Breast epithelium (tissue), 4 donors: Measurements from ENCODE around the gene PCDH9. TPM values are rescaled to one million over a fixed set of nuclear protein-coding genes. Genes with fewer than 3 reads are reported as not detected.

Source experiments
- DNase-seq, 2 donors: peaks; one replicate each; pipeline ENCODE4 v3.0.0-alpha.2; 2019; ENCODE audit warnings: low spot score in 2 of 2
- H3K27ac ChIP-seq, 2 donors: fragments of 200-600 bp; sonication (generic) in 1 of 2; one replicate each; pipeline ENCODE4 v1.5.1; 2016 to 2019; ENCODE audit warnings: mild to moderate bottlenecking in 1 of 2
- H3K27me3 ChIP-seq, 2 donors: fragments of 200-600 bp; sonication (generic) in 1 of 2; one replicate each; pipeline versions ENCODE4 v1.5.1 to v1.6.0; 2017 to 2019; ENCODE audit warnings: control low read depth in 1 of 2, mild to moderate bottlenecking in 1 of 2
- H3K36me3 ChIP-seq: fragments of 200-600 bp; one replicate; pipeline ENCODE4 v1.5.1; 2019
- H3K4me1 ChIP-seq, 2 donors: fragments of 200-600 bp; sonication (generic); one replicate each; pipeline ENCODE4 v1.5.1; 2016 to 2019; ENCODE audit warnings: control low read depth in 1 of 2
- H3K4me3 ChIP-seq, 3 donors: fragments of 200-600 bp; sonication (generic); 1 replicate in 2 of 3; 2 replicates in 1 of 3; pipeline ENCODE4 v1.5.1; 2016 to 2019; ENCODE audit warnings: mild to moderate bottlenecking in 3 of 3, moderate library complexity in 2 of 3
- H3K9me3 ChIP-seq, 2 donors: fragments of 200-600 bp; sonication (generic) in 1 of 2; one replicate each; pipeline ENCODE4 v1.5.1; 2016 to 2019; ENCODE audit warnings: control low read depth in 1 of 2
- POLR2A ChIP-seq: fragments of 450-650 bp; IDR thresholded peaks from one replicate; pipeline ENCODE4 v1.6.1; 2016; ENCODE audit warnings: antibody characterized with exemption, mild to moderate bottlenecking, moderate library complexity
- POLR2AphosphoS5 ChIP-seq, 3 donors: sonication (generic); formaldehyde crosslinking; IDR thresholded peaks; one replicate each; pipeline ENCODE4 v1.6.1; 2017; ENCODE audit warnings: antibody characterized with exemption in 3 of 3
- intact Hi-C: fragments of 100-400 bp; cut with DNase I; formaldehyde crosslinking; loops from one replicate; pipeline ENCODE4 v1.15.1; 2023; ENCODE audit warnings: low total_unique reads
- total RNA-seq, 3 donors: library from RNA; depleted of rRNA; stranded (reverse); fragments of >200 nt; gene quantifications; one replicate each; pipeline ENCODE4 v1.1.0, GENCODE V29; 2016
- TF ChIP-seq, protein P1 (sequence below), 3 donors: fragments of 450-650 bp; IDR thresholded peaks; one replicate each; pipeline ENCODE4 v1.5.1; 2016 to 2017; ENCODE audit warnings: antibody characterized with exemption in 3 of 3, mild to moderate bottlenecking in 3 of 3, moderate library complexity in 3 of 3

PCDH9 gene
- total RNA-seq, 3 donors from 2014 or later = 0.98 to 26.7 (median 3.7) TPM

DNA sequence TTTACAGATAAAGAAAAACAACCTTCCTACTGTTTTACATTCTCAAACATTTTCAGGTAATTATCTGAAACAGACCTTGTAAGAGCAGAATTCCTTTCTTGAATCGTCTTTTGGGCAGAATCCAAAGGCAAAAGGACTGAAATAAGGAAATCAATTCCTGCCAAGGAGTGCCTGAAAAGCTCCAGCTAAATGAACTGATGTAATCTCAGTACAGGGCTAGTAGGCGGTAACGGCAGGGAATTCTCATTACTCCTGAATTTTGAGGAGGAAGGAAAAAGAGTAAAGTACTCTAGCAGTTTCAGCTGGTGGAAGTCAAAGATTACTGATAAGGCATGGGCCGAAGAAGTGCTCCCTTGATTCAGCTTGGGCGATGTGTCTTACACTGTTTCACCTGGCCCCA lies 168.4 kb downstream of the PCDH9 start:
- TF ChIP-seq POLR2A = no peak
- TF ChIP-seq, protein P1, sequence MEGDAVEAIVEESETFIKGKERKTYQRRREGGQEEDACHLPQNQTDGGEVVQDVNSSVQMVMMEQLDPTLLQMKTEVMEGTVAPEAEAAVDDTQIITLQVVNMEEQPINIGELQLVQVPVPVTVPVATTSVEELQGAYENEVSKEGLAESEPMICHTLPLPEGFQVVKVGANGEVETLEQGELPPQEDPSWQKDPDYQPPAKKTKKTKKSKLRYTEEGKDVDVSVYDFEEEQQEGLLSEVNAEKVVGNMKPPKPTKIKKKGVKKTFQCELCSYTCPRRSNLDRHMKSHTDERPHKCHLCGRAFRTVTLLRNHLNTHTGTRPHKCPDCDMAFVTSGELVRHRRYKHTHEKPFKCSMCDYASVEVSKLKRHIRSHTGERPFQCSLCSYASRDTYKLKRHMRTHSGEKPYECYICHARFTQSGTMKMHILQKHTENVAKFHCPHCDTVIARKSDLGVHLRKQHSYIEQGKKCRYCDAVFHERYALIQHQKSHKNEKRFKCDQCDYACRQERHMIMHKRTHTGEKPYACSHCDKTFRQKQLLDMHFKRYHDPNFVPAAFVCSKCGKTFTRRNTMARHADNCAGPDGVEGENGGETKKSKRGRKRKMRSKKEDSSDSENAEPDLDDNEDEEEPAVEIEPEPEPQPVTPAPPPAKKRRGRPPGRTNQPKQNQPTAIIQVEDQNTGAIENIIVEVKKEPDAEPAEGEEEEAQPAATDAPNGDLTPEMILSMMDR (IDR thresholded peaks at IDR 0.05) = no peak
- no peak for TF ChIP-seq POLR2AphosphoS5 (IDR thresholded peaks at IDR 0.05)
- Histone ChIP-seq H3K4me1 (no peaks in the 10 kb centered on the region), H3K27ac (no peak overlapping the region), H3K9me3 (no peaks in the 10 kb centered on the region), H3K36me3 (no peaks in the 10 kb centered on the region), H3K4me3 (no peak overlapping the region), H3K27me3 (no peaks in the 10 kb centered on the region)
- intact Hi-C loops = no loop called here
- no peak for DNase-seq

DNA sequence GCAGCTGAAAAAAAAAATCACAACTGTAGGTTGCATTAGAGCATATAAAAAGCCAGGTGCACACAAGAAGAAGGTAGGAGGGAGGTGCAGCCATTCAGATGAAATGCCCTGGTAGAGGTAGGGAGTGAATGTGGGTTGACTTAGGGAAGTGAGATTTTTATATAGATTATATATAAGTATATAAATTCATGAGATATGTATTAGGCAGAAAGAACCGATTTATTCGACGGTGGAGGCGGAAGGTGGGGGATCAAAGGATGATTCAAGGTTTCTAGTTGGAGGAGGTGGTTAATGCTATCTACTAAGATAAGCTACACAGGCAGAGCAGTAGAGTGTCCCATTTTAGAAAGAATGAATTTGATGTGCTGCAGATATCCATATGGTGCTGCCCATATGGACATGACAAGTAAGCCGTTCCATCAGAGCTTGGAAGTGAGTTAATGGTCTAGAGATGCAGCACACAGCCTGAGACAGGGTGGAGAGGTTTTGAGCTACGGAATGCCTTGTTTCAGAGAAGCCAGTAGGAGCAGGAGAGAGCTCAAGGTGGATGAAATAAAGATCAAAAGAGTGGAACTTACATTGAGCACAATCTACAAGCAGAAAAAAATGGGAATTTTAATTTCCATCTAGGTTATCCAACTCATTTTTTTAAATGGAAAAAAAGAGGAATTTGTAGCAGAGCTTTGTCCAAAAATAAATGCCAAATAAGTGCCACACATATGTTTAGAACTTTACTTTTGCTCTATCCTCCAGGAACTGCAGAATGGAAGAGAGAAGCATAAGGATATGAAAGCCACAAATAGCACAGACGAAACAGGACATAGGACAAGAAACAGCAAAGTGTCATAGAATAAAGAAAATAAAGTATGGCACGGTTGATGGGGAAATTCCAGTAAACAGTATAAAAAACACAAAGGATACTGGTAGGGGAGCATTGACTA lies 177.3 kb downstream of the PCDH9 start:
- intact Hi-C loops = no loop called here

DNA sequence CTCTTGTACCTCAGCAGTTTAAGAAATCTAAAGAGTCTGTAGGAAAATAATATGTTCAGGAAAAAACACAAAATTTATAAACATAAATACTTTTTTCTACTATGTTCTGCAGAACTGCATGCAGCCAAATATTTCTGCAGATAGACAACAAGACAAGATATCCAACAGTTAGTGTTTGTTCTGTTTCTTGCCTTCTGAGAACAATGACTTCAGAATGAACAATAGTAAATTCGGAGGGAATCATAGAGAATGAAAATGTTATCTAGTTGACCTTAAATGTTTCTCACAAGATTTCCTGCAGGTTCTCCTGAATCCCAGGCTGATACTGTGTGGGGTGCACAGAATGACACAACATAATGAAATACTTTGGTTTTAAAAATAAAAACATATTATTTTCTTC lies 180.4 kb downstream of the PCDH9 start:
- no peak overlapping the region for H3K4me3 ChIP-seq
- intact Hi-C loops = no loop called here
- H3K4me1 ChIP-seq = no peaks in the 10 kb centered on the region
- H3K9me3 ChIP-seq = no peaks in the 10 kb centered on the region
- no peaks in the 10 kb centered on the region for H3K27me3 ChIP-seq
- H3K27ac ChIP-seq = no peak overlapping the region
- TF ChIP-seq POLR2A (no peak), POLR2AphosphoS5 (IDR thresholded peaks at IDR 0.05) (no peak)
- TF ChIP-seq, protein P1 (IDR thresholded peaks at IDR 0.05) = no peak
- H3K36me3 ChIP-seq = no peaks in the 10 kb centered on the region
- DNase-seq = no peak

More for the DNA sequence above, 177.3 kb downstream of the PCDH9 start:
- H3K4me3 ChIP-seq = no peak overlapping the region
- no peaks in the 10 kb centered on the region for H3K36me3 ChIP-seq
- TF ChIP-seq, protein P1 (IDR thresholded peaks at IDR 0.05) = no peak
- no peak for TF ChIP-seq POLR2A
- TF ChIP-seq POLR2AphosphoS5 (IDR thresholded peaks at IDR 0.05) = no peak
- no peaks in the 10 kb centered on the region for H3K27me3 ChIP-seq
- DNase-seq = no peak
- H3K4me1 ChIP-seq = no peaks in the 10 kb centered on the region
- H3K27ac ChIP-seq = no peak overlapping the region
- H3K9me3 ChIP-seq = no peaks in the 10 kb centered on the region

DNA sequence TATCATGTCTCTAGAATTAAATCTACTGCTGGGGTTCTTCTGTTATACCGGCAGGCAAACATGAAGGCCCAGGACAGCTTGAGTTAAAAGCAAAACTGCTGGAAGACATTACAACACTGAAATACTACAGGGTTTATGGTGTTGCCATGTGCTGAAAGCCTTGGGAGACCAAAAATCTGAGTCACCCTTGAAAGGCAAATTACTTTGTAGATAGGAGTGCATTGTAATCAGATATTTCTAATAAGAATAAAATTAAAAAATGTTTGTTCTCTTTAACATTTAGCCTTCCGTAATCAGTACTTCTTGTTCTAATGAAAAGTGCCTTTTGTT lies 181.3 kb downstream of the PCDH9 start:
- Histone ChIP-seq H3K27me3 (no peaks in the 10 kb centered on the region), H3K4me1 (no peaks in the 10 kb centered on the region), H3K36me3 (no peaks in the 10 kb centered on the region), H3K4me3 (no peak overlapping the region), H3K27ac (no peak overlapping the region), H3K9me3 (no peaks in the 10 kb centered on the region)
- DNase-seq = no peak
- intact Hi-C loops = no loop called here
- TF ChIP-seq, protein P1 (IDR thresholded peaks at IDR 0.05) = no peak
- TF ChIP-seq POLR2A (no peak), POLR2AphosphoS5 (IDR thresholded peaks at IDR 0.05) (no peak)

DNA sequence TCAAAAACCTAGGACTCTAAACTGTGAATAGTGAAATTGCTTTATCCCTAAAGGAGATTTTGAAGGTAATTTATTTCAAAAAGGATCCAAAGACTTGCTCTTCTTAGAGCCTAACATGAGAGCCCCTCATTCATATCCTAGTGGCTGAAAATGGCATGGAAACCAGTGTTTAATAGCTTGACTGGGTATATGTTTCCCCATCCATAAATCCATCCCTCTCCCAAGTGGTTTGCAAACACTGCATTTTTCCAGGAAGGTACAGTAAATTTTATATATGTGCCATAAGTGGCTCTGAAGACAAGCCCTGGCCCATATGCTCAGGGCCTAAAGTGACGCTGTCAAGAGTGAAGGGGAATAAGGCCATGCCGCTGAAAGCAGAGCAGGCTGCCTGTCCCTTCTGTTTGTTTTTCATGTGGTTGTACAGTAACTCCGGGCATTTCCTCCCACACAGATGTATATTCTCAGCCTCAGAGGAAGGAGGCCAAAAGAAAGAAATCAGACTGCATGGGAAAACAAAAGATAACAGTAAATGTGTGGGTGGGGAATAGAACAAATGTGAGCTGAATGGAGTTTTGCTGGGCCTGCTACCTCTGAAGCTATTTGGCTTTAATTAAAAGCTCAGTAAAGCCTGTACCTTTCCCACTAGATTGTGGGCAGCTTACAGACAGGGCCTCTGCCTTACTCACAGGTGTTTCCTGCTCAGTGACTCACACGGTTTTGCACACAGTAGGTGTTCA lies 181.9 kb downstream of the PCDH9 start:
- TF ChIP-seq, protein P1 (IDR thresholded peaks at IDR 0.05) = no peak
- TF ChIP-seq POLR2A (no peak), POLR2AphosphoS5 (IDR thresholded peaks at IDR 0.05) (no peak)
- Histone ChIP-seq H3K4me1 (no peaks in the 10 kb centered on the region), H3K9me3 (no peaks in the 10 kb centered on the region), H3K36me3 (no peaks in the 10 kb centered on the region), H3K27me3 (no peaks in the 10 kb centered on the region), H3K27ac (no peak overlapping the region), H3K4me3 (no peak overlapping the region)
- no peak for DNase-seq
- intact Hi-C loops = no loop called here
